Activated naive CD8-positive, alpha-beta T cell (primary cell): Measurements from ENCODE around the gene TMEM41A.
"Not testable (repeated sequence)": the region's sequence is repeated elsewhere in the genome, so short reads cannot be mapped to it uniquely, and the experiment has no call there.

Experiments used
- H3K27ac Mint-ChIP-seq: one replicate; pipeline ENCODE4 v1.8.0; 2021; ENCODE audit warnings: mixed read lengths
- H3K27me3 Mint-ChIP-seq: one replicate; pipeline ENCODE4 v1.8.0; 2021; ENCODE audit warnings: mixed read lengths
- H3K36me3 Mint-ChIP-seq: one replicate; pipeline ENCODE4 v1.8.0; 2021; ENCODE audit warnings: mixed read lengths
- H3K4me1 Mint-ChIP-seq: one replicate; pipeline ENCODE4 v1.8.0; 2021; ENCODE audit warnings: low read depth, mixed read lengths
- H3K4me3 Mint-ChIP-seq: one replicate; pipeline ENCODE4 v1.8.0; 2021; ENCODE audit warnings: mild to moderate bottlenecking, mixed read lengths
- H3K9me3 Mint-ChIP-seq: one replicate; pipeline ENCODE4 v1.8.0; 2021; ENCODE audit warnings: low read depth, mixed read lengths

Gene TMEM41A

GRCh38 chr3:185508335-185508991 is 9.6 kb upstream of the TMEM41A start:
- no peaks in the 10 kb centered on the region for H3K4me1 Mint-ChIP-seq
- H3K27me3 Mint-ChIP-seq: no peaks in the 10 kb centered on the region
- no peaks in the 10 kb centered on the region for H3K36me3 Mint-ChIP-seq
- H3K27ac Mint-ChIP-seq: no peak overlapping the region
- no peak overlapping the region for H3K4me3 Mint-ChIP-seq
- H3K9me3 Mint-ChIP-seq: no peaks in the 10 kb centered on the region

- H3K9me3 Mint-ChIP-seq: no peaks in the 10 kb centered on the region
- H3K27me3 Mint-ChIP-seq: no peaks in the 10 kb centered on the region
- H3K4me3 Mint-ChIP-seq: no peak overlapping the region
- H3K27ac Mint-ChIP-seq: no peak overlapping the region
- H3K36me3 Mint-ChIP-seq: no peaks in the 10 kb centered on the region
- no peaks in the 10 kb centered on the region for H3K4me1 Mint-ChIP-seq
Measured at GRCh38 chr3:185507883-185508282, 9.0 kb upstream of the TMEM41A start.

GRCh38 chr3:185504636-185505035 is 5.8 kb upstream of the TMEM41A start:
- H3K36me3 Mint-ChIP-seq: no peaks in the 10 kb centered on the region
- no peaks in the 10 kb centered on the region for H3K4me1 Mint-ChIP-seq
- H3K27me3 Mint-ChIP-seq: no peaks in the 10 kb centered on the region
- H3K27ac Mint-ChIP-seq: no peak overlapping the region
- H3K4me3 Mint-ChIP-seq: no peak overlapping the region
- no peaks in the 10 kb centered on the region for H3K9me3 Mint-ChIP-seq

GRCh38 chr3:185503521-185503920 is 4.7 kb upstream of the TMEM41A start:
- Mint-ChIP-seq H3K27me3 (no peaks in the 10 kb centered on the region), H3K4me1 (peaks cover 3% of the 10 kb centered on the region), H3K36me3 (no peaks in the 10 kb centered on the region), H3K27ac (no peak overlapping the region), H3K9me3 (no peaks in the 10 kb centered on the region), H3K4me3 (no peak overlapping the region)

- Mint-ChIP-seq H3K4me3 (no peak overlapping the region), H3K36me3 (no peaks in the 10 kb centered on the region), H3K9me3 (no peaks in the 10 kb centered on the region), H3K27ac (no peak overlapping the region), H3K4me1 (peaks cover 5% of the 10 kb centered on the region), H3K27me3 (no peaks in the 10 kb centered on the region)
Measured at GRCh38 chr3:185502987-185503386, 4.2 kb upstream of the TMEM41A start.

GRCh38 chr3:185490241-185490640 is 8.6 kb downstream of the TMEM41A start:
- no peaks in the 10 kb centered on the region for H3K9me3 Mint-ChIP-seq
- H3K27ac Mint-ChIP-seq: no peak overlapping the region
- peaks cover 9% of the 10 kb centered on the region for H3K36me3 Mint-ChIP-seq

GRCh38 chr3:185489462-185489861 is 9.4 kb downstream of the TMEM41A start:
- no peak overlapping the region for H3K27ac Mint-ChIP-seq
- H3K27me3 Mint-ChIP-seq: no peaks in the 10 kb centered on the region
- H3K36me3 Mint-ChIP-seq: peaks cover 9% of the 10 kb centered on the region
- no peaks in the 10 kb centered on the region for H3K4me1 Mint-ChIP-seq
- H3K9me3 Mint-ChIP-seq: no peaks in the 10 kb centered on the region
- no peak overlapping the region for H3K4me3 Mint-ChIP-seq

More at GRCh38 chr3:185490241-185490640, 8.6 kb downstream of the TMEM41A start:
- no peaks in the 10 kb centered on the region for H3K4me1 Mint-ChIP-seq
- no peak overlapping the region for H3K4me3 Mint-ChIP-seq
- H3K27me3 Mint-ChIP-seq: no peaks in the 10 kb centered on the region

GRCh38 chr3:185488465-185488864 is 10.4 kb downstream of the TMEM41A start:
- peaks cover 2% of the 10 kb centered on the region for H3K4me1 Mint-ChIP-seq
- H3K4me3 Mint-ChIP-seq: no peak overlapping the region
- no peaks in the 10 kb centered on the region for H3K27me3 Mint-ChIP-seq
- peaks cover 6% of the 10 kb centered on the region for H3K36me3 Mint-ChIP-seq
- H3K9me3 Mint-ChIP-seq: no peaks in the 10 kb centered on the region
- no peak overlapping the region for H3K27ac Mint-ChIP-seq

- Mint-ChIP-seq H3K27ac (no peak overlapping the region), H3K9me3 (no peaks in the 10 kb centered on the region), H3K4me1 (peaks cover 14% of the 10 kb centered on the region), H3K4me3 (no peak overlapping the region), H3K27me3 (no peaks in the 10 kb centered on the region), H3K36me3 (peaks cover 14% of the 10 kb centered on the region)
Measured at GRCh38 chr3:185486394-185486793, 12.4 kb downstream of the TMEM41A start.

GRCh38 chr3:185484296-185484695 is 14.5 kb downstream of the TMEM41A start:
- Mint-ChIP-seq H3K27ac (no peak overlapping the region), H3K27me3 (no peaks in the 10 kb centered on the region), H3K36me3 (peaks cover 16% of the 10 kb centered on the region), H3K4me3 (no peak overlapping the region), H3K9me3 (no peaks in the 10 kb centered on the region), H3K4me1 (peaks cover 14% of the 10 kb centered on the region)

GRCh38 chr3:185479373-185479945 is 19.4 kb downstream of the TMEM41A start:
- no peaks in the 10 kb centered on the region for H3K9me3 Mint-ChIP-seq
- no peak overlapping the region for H3K27ac Mint-ChIP-seq
- peaks cover 25% of the 10 kb centered on the region for H3K36me3 Mint-ChIP-seq
- peaks cover 14% of the 10 kb centered on the region for H3K4me1 Mint-ChIP-seq
- H3K4me3 Mint-ChIP-seq: no peak overlapping the region
- H3K27me3 Mint-ChIP-seq: no peaks in the 10 kb centered on the region

- H3K27ac Mint-ChIP-seq: no peak overlapping the region
- no peak overlapping the region for H3K4me3 Mint-ChIP-seq
- peaks cover 28% of the 10 kb centered on the region for H3K36me3 Mint-ChIP-seq
- H3K27me3 Mint-ChIP-seq: no peaks in the 10 kb centered on the region
- H3K4me1 Mint-ChIP-seq: peaks cover under 1% of the 10 kb centered on the region
- H3K9me3 Mint-ChIP-seq: no peaks in the 10 kb centered on the region
Measured at GRCh38 chr3:185477316-185477715, 21.5 kb downstream of the TMEM41A start.

GRCh38 chr3:185474922-185475321 is 23.9 kb downstream of the TMEM41A start:
- H3K27me3 Mint-ChIP-seq, H3K4me1 Mint-ChIP-seq, H3K9me3 Mint-ChIP-seq, H3K27ac Mint-ChIP-seq, H3K4me3 Mint-ChIP-seq: not testable (repeated sequence)
- H3K36me3 Mint-ChIP-seq: peaks cover 22% of the 10 kb centered on the region

- no peaks in the 10 kb centered on the region for H3K27me3 Mint-ChIP-seq
- no peaks in the 10 kb centered on the region for H3K4me1 Mint-ChIP-seq
- H3K27ac Mint-ChIP-seq: no peak overlapping the region
- H3K9me3 Mint-ChIP-seq: no peaks in the 10 kb centered on the region
- H3K36me3 Mint-ChIP-seq: peaks cover 19% of the 10 kb centered on the region
- H3K4me3 Mint-ChIP-seq: no peak overlapping the region
Measured at GRCh38 chr3:185473290-185473815, 25.5 kb downstream of the TMEM41A start.

GRCh38 chr3:185470323-185470722 is 28.5 kb downstream of the TMEM41A start:
- Mint-ChIP-seq H3K27ac (no peak overlapping the region), H3K4me3 (no peak overlapping the region), H3K9me3 (no peaks in the 10 kb centered on the region), H3K36me3 (peaks cover 21% of the 10 kb centered on the region), H3K4me1 (no peaks in the 10 kb centered on the region), H3K27me3 (no peaks in the 10 kb centered on the region)

- H3K4me3 Mint-ChIP-seq: no peak overlapping the region
- no peak overlapping the region for H3K27ac Mint-ChIP-seq
- no peaks in the 10 kb centered on the region for H3K27me3 Mint-ChIP-seq
- no peaks in the 10 kb centered on the region for H3K9me3 Mint-ChIP-seq
- H3K36me3 Mint-ChIP-seq: peaks cover 17% of the 10 kb centered on the region
- H3K4me1 Mint-ChIP-seq: no peaks in the 10 kb centered on the region
Measured at GRCh38 chr3:185469542-185469941, 29.3 kb downstream of the TMEM41A start.
